ENCODE data around the gene EFCAB10. TPM values are rescaled to one million over a fixed set of nuclear protein-coding genes. Genes with fewer than 3 reads are reported as not detected.
A peak's percentile ranks its signal among the peaks of the same experiment; 100 is the strongest.

The EFCAB10 gene
- total and polyA plus RNA-seq, 2 of the 13 experiments (the other 11 are each of a cell fraction or from before 2014, with no cell fraction given): 0.40 TPM; not detected in 1

- TF ChIP-seq, protein P1, sequence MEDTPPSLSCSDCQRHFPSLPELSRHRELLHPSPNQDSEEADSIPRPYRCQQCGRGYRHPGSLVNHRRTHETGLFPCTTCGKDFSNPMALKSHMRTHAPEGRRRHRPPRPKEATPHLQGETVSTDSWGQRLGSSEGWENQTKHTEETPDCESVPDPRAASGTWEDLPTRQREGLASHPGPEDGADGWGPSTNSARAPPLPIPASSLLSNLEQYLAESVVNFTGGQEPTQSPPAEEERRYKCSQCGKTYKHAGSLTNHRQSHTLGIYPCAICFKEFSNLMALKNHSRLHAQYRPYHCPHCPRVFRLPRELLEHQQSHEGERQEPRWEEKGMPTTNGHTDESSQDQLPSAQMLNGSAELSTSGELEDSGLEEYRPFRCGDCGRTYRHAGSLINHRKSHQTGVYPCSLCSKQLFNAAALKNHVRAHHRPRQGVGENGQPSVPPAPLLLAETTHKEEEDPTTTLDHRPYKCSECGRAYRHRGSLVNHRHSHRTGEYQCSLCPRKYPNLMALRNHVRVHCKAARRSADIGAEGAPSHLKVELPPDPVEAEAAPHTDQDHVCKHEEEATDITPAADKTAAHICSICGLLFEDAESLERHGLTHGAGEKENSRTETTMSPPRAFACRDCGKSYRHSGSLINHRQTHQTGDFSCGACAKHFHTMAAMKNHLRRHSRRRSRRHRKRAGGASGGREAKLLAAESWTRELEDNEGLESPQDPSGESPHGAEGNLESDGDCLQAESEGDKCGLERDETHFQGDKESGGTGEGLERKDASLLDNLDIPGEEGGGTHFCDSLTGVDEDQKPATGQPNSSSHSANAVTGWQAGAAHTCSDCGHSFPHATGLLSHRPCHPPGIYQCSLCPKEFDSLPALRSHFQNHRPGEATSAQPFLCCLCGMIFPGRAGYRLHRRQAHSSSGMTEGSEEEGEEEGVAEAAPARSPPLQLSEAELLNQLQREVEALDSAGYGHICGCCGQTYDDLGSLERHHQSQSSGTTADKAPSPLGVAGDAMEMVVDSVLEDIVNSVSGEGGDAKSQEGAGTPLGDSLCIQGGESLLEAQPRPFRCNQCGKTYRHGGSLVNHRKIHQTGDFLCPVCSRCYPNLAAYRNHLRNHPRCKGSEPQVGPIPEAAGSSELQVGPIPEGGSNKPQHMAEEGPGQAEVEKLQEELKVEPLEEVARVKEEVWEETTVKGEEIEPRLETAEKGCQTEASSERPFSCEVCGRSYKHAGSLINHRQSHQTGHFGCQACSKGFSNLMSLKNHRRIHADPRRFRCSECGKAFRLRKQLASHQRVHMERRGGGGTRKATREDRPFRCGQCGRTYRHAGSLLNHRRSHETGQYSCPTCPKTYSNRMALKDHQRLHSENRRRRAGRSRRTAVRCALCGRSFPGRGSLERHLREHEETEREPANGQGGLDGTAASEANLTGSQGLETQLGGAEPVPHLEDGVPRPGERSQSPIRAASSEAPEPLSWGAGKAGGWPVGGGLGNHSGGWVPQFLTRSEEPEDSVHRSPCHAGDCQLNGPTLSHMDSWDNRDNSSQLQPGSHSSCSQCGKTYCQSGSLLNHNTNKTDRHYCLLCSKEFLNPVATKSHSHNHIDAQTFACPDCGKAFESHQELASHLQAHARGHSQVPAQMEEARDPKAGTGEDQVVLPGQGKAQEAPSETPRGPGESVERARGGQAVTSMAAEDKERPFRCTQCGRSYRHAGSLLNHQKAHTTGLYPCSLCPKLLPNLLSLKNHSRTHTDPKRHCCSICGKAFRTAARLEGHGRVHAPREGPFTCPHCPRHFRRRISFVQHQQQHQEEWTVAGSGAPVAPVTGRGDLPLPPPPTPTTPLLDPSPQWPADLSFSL (CRISPR knock-in tag; IDR thresholded peaks at IDR 0.05): no peak
- TF ChIP-seq SATB2 (CRISPR knock-in tag; IDR thresholded peaks at IDR 0.05): peak; percentile 61; the same call in 1 of the 2 replicates
- TF ChIP-seq GABPB1 (CRISPR knock-in tag; IDR thresholded peaks at IDR 0.05): peak; percentile 67
- TF ChIP-seq BCL6 (CRISPR knock-in tag; IDR thresholded peaks at IDR 0.05): no peak
- TF ChIP-seq, protein P2, sequence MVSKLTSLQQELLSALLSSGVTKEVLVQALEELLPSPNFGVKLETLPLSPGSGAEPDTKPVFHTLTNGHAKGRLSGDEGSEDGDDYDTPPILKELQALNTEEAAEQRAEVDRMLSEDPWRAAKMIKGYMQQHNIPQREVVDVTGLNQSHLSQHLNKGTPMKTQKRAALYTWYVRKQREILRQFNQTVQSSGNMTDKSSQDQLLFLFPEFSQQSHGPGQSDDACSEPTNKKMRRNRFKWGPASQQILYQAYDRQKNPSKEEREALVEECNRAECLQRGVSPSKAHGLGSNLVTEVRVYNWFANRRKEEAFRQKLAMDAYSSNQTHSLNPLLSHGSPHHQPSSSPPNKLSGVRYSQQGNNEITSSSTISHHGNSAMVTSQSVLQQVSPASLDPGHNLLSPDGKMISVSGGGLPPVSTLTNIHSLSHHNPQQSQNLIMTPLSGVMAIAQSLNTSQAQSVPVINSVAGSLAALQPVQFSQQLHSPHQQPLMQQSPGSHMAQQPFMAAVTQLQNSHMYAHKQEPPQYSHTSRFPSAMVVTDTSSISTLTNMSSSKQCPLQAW (CRISPR knock-in tag; IDR thresholded peaks at IDR 0.05): no peak
- peak; percentile 77; the same call in 1 of the 2 replicates for TF ChIP-seq ETV6 (CRISPR knock-in tag; conservative IDR thresholded peaks at IDR 0.05)
- 0 out of 2 replicates have a peak, but pooled peaks have one; percentile 5 for TF ChIP-seq RARA (CRISPR knock-in tag; IDR thresholded peaks at IDR 0.05)
- no peak for TF ChIP-seq SMYD3 (CRISPR knock-in tag; IDR thresholded peaks at IDR 0.05)
- TF ChIP-seq TOE1 (CRISPR knock-in tag; IDR thresholded peaks at IDR 0.05): no peak
- peak; percentile 91 for TF ChIP-seq ZNF263 (CRISPR knock-in tag; IDR thresholded peaks at IDR 0.05)
- 0 out of 2 replicates have a peak, but pooled peaks have one; percentile 17 for TF ChIP-seq KDM3A (CRISPR knock-in tag; IDR thresholded peaks at IDR 0.05; ENCODE audit: low read depth)
- TF ChIP-seq SPEN (CRISPR knock-in tag; IDR thresholded peaks at IDR 0.05; ENCODE audit: low read depth): peak; percentile 73
- TF ChIP-seq HOXD1 (CRISPR knock-in tag; IDR thresholded peaks at IDR 0.05): peak; percentile 67; the same call in 1 of the 2 replicates
- TF ChIP-seq, protein P3, sequence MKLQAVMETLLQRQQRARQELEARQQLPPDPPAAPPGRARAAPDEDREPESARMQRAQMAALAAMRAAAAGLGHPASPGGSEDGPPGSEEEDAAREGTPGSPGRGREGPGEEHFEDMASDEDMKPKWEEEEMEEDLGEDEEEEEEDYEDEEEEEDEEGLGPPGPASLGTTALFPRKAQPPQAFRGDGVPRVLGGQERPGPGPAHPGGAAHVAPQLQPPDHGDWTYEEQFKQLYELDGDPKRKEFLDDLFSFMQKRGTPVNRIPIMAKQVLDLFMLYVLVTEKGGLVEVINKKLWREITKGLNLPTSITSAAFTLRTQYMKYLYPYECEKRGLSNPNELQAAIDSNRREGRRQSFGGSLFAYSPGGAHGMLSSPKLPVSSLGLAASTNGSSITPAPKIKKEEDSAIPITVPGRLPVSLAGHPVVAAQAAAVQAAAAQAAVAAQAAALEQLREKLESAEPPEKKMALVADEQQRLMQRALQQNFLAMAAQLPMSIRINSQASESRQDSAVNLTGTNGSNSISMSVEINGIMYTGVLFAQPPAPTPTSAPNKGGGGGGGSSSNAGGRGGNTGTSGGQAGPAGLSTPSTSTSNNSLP (IDR thresholded peaks at IDR 0.05; ENCODE audit: low read depth, low read length): no peak
- TF ChIP-seq ZNF264 (CRISPR knock-in tag; IDR thresholded peaks at IDR 0.05): peak; percentile 65
- peak; percentile 81 for TF ChIP-seq ATF7-NPFF (CRISPR knock-in tag; IDR thresholded peaks at IDR 0.05; ENCODE audit: low read depth)
- no peak for TF ChIP-seq SP1 (IDR thresholded peaks at IDR 0.05)
- peak; percentile 58 for TF ChIP-seq SP1 (CRISPR knock-in tag; IDR thresholded peaks at IDR 0.05)
- TF ChIP-seq RFX1 (IDR thresholded peaks at IDR 0.05): no peak
- no peak for TF ChIP-seq ZNF282 (IDR thresholded peaks at IDR 0.05; ENCODE audit: partially characterized antibody)
- TF ChIP-seq ZSCAN9 (CRISPR knock-in tag; IDR thresholded peaks at IDR 0.05; ENCODE audit: borderline replicate concordance): 0 out of 2 replicates have a peak, but pooled peaks have one; percentile 59
- peak; percentile 45; the same call in 1 of the 2 replicates for TF ChIP-seq ZBTB38 (CRISPR knock-in tag; IDR thresholded peaks at IDR 0.05)
- 0 out of 2 replicates have a peak, but pooled peaks have one; percentile 44 for TF ChIP-seq ZNF138 (CRISPR knock-in tag; IDR thresholded peaks at IDR 0.05; ENCODE audit: low read depth)
Measured at GRCh38 chr7:105521717-105522463, 59.4 kb downstream of the EFCAB10 start, which contains the start of gene PUS7 (continued).
